Stromal cell of bone marrow (primary cell): ENCODE data around the gene NUCKS1.

Experiments
- DNase-seq: peaks from one replicate; pipeline ENCODE4 v3.0.0-alpha.2; 2012; ENCODE audit warnings: low read depth

Gene NUCKS1

GRCh38 chr1:205700865-205701401, 49.0 kb downstream of the NUCKS1 start:
- no peak for DNase-seq

GRCh38 chr1:205699416-205699815, 50.6 kb downstream of the NUCKS1 start:
- DNase-seq: no peak

- DNase-seq: no peak
Measured at GRCh38 chr1:205698921-205699320, 51.1 kb downstream of the NUCKS1 start.

- no peak for DNase-seq
Measured at GRCh38 chr1:205693421-205693991, 56.5 kb downstream of the NUCKS1 start.

GRCh38 chr1:205692423-205692822, 57.6 kb downstream of the NUCKS1 start:
- no peak for DNase-seq

GRCh38 chr1:205690122-205690756, 59.7 kb downstream of the NUCKS1 start:
- DNase-seq: no peak

- no peak for DNase-seq
Measured at GRCh38 chr1:205689479-205689878, 60.5 kb downstream of the NUCKS1 start.

- DNase-seq: no peak
Measured at GRCh38 chr1:205688171-205689080, 61.6 kb downstream of the NUCKS1 start.

- no peak for DNase-seq
Measured at GRCh38 chr1:205687242-205687641, 62.7 kb downstream of the NUCKS1 start.

GRCh38 chr1:205681364-205681763, 68.6 kb downstream of the NUCKS1 start:
- DNase-seq: no peak

- DNase-seq: no peak
Measured at GRCh38 chr1:205680073-205680851, 69.7 kb downstream of the NUCKS1 start, which contains the start of gene SLC45A3. Gene SLC45A3 (minus strand): TSS chr1:205680509. CDS start chr1:205664656, 15,853 bp downstream.

GRCh38 chr1:205678286-205679111, 71.5 kb downstream of the NUCKS1 start:
- DNase-seq: no peak

- no peak for DNase-seq
Measured at GRCh38 chr1:205677167-205677566, 72.8 kb downstream of the NUCKS1 start.

- no peak for DNase-seq
Measured at GRCh38 chr1:205676597-205676996, 73.4 kb downstream of the NUCKS1 start.

GRCh38 chr1:205676002-205676401, 74.0 kb downstream of the NUCKS1 start:
- no peak for DNase-seq

- DNase-seq: no peak
Measured at GRCh38 chr1:205675247-205675646, 74.7 kb downstream of the NUCKS1 start.

- no peak for DNase-seq
Measured at GRCh38 chr1:205672970-205673369, 77.0 kb downstream of the NUCKS1 start.

GRCh38 chr1:205672395-205672889, 77.5 kb downstream of the NUCKS1 start:
- DNase-seq: no peak

- no peak for DNase-seq
Measured at GRCh38 chr1:205670611-205671430, 79.2 kb downstream of the NUCKS1 start.

- DNase-seq: no peak
Measured at GRCh38 chr1:205670150-205670446, 79.9 kb downstream of the NUCKS1 start.
